HL-60 (cell line): ENCODE results near the gene ANKRD30B.
"Not testable (repeated sequence)": the region's sequence is repeated elsewhere in the genome, so short reads cannot be mapped to it uniquely, and the experiment has no call there.

ENCODE experiments used
- DNase-seq, 2 experiments: peaks; one replicate each; pipeline ENCODE4 v3.0.0-alpha.2; 2010 to 2020; ENCODE audit warnings: low read depth in 1 of 2, low spot score in 1 of 2
- H3K27ac ChIP-seq: fragments of 250-450 bp; sonication (Bioruptor Pico); replicated peaks from 2 replicates; pipeline ENCODE4 v1.5.1; 2020; ENCODE audit warnings: mild to moderate bottlenecking, moderate library complexity
- H3K27me3 ChIP-seq: fragments of 250-450 bp; sonication (Bioruptor Pico); 2 replicates; pipeline ENCODE4 v1.5.1; 2021; ENCODE audit warnings: mild to moderate bottlenecking, moderate library complexity; ENCODE audit not compliant: insufficient read depth, poor library complexity, severe bottlenecking
- H3K4me3 ChIP-seq: replicated peaks from 2 replicates; pipeline ENCODE4 v1.5.1; 2011; ENCODE audit warnings: mild to moderate bottlenecking, control low read depth, low read length; ENCODE audit not compliant: insufficient read depth
- GABPA ChIP-seq: IDR thresholded peaks from 2 replicates; pipeline ENCODE4 v1.6.1; 2012; ENCODE audit warnings: low read depth
- POLR2AphosphoS5 ChIP-seq: IDR thresholded peaks from 2 replicates; pipeline ENCODE4 v1.6.1; 2012; ENCODE audit warnings: low read depth
- REST ChIP-seq: IDR thresholded peaks from 2 replicates; pipeline ENCODE4 v1.6.1; 2012; ENCODE audit warnings: low read depth; ENCODE audit not compliant: insufficient replicate concordance
- SPI1 ChIP-seq: IDR thresholded peaks from 2 replicates; pipeline ENCODE4 v1.6.1; 2012; ENCODE audit warnings: low read depth, mild to moderate bottlenecking, borderline replicate concordance
- TF ChIP-seq, protein P1 (sequence below): IDR thresholded peaks from one replicate; pipeline ENCODE4 v1.5.1; 2011; ENCODE audit warnings: low read length, control low read depth, inconsistent platforms; ENCODE audit not compliant: insufficient read depth

The ANKRD30B gene

DNA sequence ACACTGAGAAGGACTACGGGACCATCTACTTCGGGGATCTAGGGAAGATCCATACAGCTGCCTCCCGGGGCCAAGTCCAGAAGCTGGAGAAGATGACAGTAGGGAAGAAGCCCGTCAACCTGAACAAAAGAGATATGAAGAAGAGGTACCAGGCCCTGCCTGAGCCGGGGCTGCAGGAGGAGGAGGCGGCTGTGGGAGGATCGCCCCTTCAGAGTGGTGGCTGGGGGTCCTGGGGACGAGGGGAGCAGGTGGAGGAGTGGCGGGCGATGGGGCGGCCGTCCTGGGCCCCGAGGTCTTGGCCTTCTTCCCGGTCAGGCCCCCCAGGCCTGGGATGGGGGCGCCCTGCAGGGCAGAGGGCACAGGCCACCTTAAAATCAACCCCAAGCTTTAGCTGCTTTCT is 524 bp downstream of the ANKRD30B start:
- H3K27me3 ChIP-seq = no peaks in the 10 kb centered on the region
- no peak for DNase-seq
- H3K27ac ChIP-seq = no peak overlapping the region
- TF ChIP-seq REST = no peak
- TF ChIP-seq GABPA = no peak
- no peak for TF ChIP-seq POLR2AphosphoS5
- no peak for TF ChIP-seq SPI1
- TF ChIP-seq, protein P1, sequence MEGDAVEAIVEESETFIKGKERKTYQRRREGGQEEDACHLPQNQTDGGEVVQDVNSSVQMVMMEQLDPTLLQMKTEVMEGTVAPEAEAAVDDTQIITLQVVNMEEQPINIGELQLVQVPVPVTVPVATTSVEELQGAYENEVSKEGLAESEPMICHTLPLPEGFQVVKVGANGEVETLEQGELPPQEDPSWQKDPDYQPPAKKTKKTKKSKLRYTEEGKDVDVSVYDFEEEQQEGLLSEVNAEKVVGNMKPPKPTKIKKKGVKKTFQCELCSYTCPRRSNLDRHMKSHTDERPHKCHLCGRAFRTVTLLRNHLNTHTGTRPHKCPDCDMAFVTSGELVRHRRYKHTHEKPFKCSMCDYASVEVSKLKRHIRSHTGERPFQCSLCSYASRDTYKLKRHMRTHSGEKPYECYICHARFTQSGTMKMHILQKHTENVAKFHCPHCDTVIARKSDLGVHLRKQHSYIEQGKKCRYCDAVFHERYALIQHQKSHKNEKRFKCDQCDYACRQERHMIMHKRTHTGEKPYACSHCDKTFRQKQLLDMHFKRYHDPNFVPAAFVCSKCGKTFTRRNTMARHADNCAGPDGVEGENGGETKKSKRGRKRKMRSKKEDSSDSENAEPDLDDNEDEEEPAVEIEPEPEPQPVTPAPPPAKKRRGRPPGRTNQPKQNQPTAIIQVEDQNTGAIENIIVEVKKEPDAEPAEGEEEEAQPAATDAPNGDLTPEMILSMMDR = no peak
- no peak overlapping the region for H3K4me3 ChIP-seq

DNA sequence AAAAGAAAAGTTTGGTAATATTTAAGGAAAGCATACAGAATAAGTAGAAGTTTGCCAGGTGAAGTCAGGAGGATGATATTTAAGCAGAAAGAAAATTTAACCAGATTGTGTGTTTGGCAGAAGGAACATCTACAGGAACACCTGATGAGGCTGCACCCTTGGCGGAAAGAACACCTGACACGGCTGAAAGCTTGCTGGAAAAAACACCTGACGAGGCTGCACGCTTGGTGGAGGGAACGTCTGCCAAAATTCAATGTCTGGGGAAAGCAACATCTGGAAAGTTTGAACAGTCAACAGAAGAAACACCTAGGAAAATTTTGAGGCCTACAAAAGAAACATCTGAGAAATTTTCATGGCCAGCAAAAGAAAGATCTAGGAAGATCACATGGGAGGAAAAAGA is 15.6 kb downstream of the ANKRD30B start:
- H3K4me3 ChIP-seq, H3K27me3 ChIP-seq, H3K27ac ChIP-seq, DNase-seq: not testable (repeated sequence)

DNA sequence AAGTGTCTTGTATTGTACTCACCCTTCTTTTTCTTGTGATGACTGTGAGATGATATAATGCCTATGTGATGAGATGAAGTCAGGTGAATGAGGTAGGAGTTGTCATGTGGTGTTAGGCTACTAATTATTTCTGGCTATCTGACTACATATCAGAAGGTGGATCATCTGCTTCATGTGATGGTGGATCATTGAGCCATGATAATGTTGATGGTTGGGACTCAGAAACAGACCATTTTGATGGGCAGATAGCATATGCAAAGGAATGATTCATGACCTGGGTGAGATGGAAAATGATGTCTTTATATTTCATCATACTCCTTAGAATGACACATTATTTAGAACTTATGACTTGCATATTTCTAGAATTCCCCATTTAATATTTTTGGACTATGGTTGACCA is 19.5 kb downstream of the ANKRD30B start:
- Histone ChIP-seq H3K27me3 (no peaks in the 10 kb centered on the region), H3K27ac (no peak overlapping the region), H3K4me3 (no peak overlapping the region)
- TF ChIP-seq REST (no peak), SPI1 (no peak), POLR2AphosphoS5 (no peak), GABPA (no peak)
- TF ChIP-seq, protein P1 = no peak
- no peak for DNase-seq

DNA sequence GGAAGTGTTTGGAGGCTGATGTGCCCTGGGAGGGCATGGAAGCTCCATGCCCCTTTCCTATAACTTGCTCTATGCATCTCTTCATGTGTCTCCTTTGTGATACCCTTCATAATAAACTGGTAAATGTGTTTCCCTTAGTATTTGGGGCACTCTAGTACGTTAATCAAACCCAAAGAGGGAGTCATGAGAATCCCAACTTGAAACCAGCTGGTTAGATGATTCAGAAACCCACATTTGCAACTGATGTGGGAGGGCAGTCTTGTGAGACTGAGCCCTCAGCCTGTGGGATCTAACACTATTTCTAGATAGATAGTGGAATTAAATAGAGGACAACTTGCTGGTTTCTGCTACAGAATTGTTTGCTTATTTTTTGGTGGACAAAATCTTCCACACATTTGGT is 20.3 kb downstream of the ANKRD30B start:
- no peak for DNase-seq
- H3K27ac ChIP-seq = no peak overlapping the region
- TF ChIP-seq, protein P1 = no peak
- TF ChIP-seq SPI1 (no peak), GABPA (no peak), POLR2AphosphoS5 (no peak), REST (no peak)
- H3K27me3 ChIP-seq = no peaks in the 10 kb centered on the region
- H3K4me3 ChIP-seq = no peak overlapping the region
